NCI-H146 treated with DMSO at 0.1 percent for 48 hours (cell line): ENCODE measurements around the gene HIGD1A.

Source experiments
- DNase-seq: peaks from one replicate; lab custom pipeline; 2025; ENCODE audit not compliant: unreplicated experiment; lab: John Stamatoyannopoulos, UW

Gene HIGD1A

GRCh38 chr3:42804106-42804830, at the start of gene HIGD1A:
HIGD1A (minus strand) TSS chr3:42804490; CDS start chr3:42794253, 10,237 bp downstream.
- peak; percentile 73 for DNase-seq

GRCh38 chr3:42853739-42854302, 49.5 kb upstream of the HIGD1A start:
- DNase-seq, result peak; percentile 21

GRCh38 chr3:42853056-42853455, 48.8 kb upstream of the HIGD1A start:
- no peak for DNase-seq

- no peak for DNase-seq
Observed at GRCh38 chr3:42852441-42852840, 48.2 kb upstream of the HIGD1A start.

- no peak for DNase-seq
Observed at GRCh38 chr3:42851228-42851834, 47.0 kb upstream of the HIGD1A start.

- DNase-seq, result no peak
Observed at GRCh38 chr3:42850263-42850662, 46.0 kb upstream of the HIGD1A start.

GRCh38 chr3:42849017-42849416, 44.7 kb upstream of the HIGD1A start:
- DNase-seq, result no peak

GRCh38 chr3:42847731-42848130, 43.4 kb upstream of the HIGD1A start:
- no peak for DNase-seq

- DNase-seq, result no peak
Observed at GRCh38 chr3:42846685-42847522, 42.6 kb upstream of the HIGD1A start.

GRCh38 chr3:42844815-42845214, 40.5 kb upstream of the HIGD1A start:
- DNase-seq, result no peak

- DNase-seq, result no peak
Observed at GRCh38 chr3:42844412-42844713, 40.1 kb upstream of the HIGD1A start.

- no peak for DNase-seq
Observed at GRCh38 chr3:42843713-42844411, 39.6 kb upstream of the HIGD1A start.

GRCh38 chr3:42841332-42841731, 37.0 kb upstream of the HIGD1A start:
- no peak for DNase-seq

GRCh38 chr3:42839616-42840015, 35.3 kb upstream of the HIGD1A start:
- DNase-seq, result peak; percentile 11

GRCh38 chr3:42838571-42838970, 34.3 kb upstream of the HIGD1A start:
- no peak for DNase-seq

- DNase-seq, result no peak
Observed at GRCh38 chr3:42836150-42837123, 32.1 kb upstream of the HIGD1A start.

GRCh38 chr3:42831321-42831713, 27.0 kb upstream of the HIGD1A start:
- no peak for DNase-seq

GRCh38 chr3:42830437-42831320, 26.4 kb upstream of the HIGD1A start:
- DNase-seq, result no peak
